ENCODE data around the gene FARS2. TPM values are rescaled to one million over a fixed set of nuclear protein-coding genes. Genes with fewer than 3 reads are reported as not detected.

The FARS2 gene
- total RNA-seq, 1 donor from 2014 or later, result 18.3 TPM

- TF ChIP-seq CTCF (IDR thresholded peaks at IDR 0.05), result no peak
- no peaks in the 10 kb centered on the region for H3K36me3 ChIP-seq
- H3K9me3 ChIP-seq, result no peaks in the 10 kb centered on the region
- no peaks in the 10 kb centered on the region for H3K27me3 ChIP-seq
- ATAC-seq (no peak), DNase-seq (no peak)
- intact Hi-C loops (cut with DNase I), result no loop called here
- H3K4me3 ChIP-seq, result no peak overlapping the region
- no peaks in the 10 kb centered on the region for H3K4me1 ChIP-seq
- H3K27ac ChIP-seq, result no peak overlapping the region
Measured at GRCh38 chr6:5813625-5814027, 552.3 kb downstream of the FARS2 start.

DNA sequence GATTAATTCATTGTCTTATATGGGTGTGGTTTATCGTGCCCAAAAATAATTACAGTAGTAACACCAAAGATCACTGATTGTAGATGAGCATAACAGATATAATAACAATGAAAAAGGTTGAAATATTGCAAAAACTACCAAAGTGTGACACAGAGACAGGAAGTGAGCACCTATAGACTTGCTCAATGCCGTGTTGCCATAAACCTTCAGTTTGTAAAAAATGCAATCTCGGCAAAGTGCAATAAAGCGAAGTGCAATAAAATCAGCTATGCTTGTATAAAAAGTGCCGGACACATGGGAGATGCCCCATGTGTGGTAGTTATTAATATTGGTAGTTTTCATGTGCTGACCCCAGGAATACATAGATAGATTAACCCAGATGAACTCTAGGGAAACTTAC, 552.8 kb downstream of the FARS2 start:
- DNase-seq, result no peak
- TF ChIP-seq CTCF (IDR thresholded peaks at IDR 0.05), result no peak
- H3K9me3 ChIP-seq, result no peaks in the 10 kb centered on the region
- no peaks in the 10 kb centered on the region for H3K36me3 ChIP-seq
- H3K27me3 ChIP-seq, result no peaks in the 10 kb centered on the region
- intact Hi-C loops (cut with DNase I), result no loop called here
- H3K27ac ChIP-seq, result no peak overlapping the region
- H3K4me3 ChIP-seq, result no peak overlapping the region
- ATAC-seq, result no peak
- H3K4me1 ChIP-seq, result no peaks in the 10 kb centered on the region

GRCh38 chr6:5814901-5815300, 553.6 kb downstream of the FARS2 start:
- ATAC-seq (no peak), DNase-seq (no peak)
- no peak overlapping the region for H3K4me3 ChIP-seq
- H3K27ac ChIP-seq, result no peak overlapping the region
- no peaks in the 10 kb centered on the region for H3K36me3 ChIP-seq
- no peak for TF ChIP-seq CTCF (IDR thresholded peaks at IDR 0.05)
- no peaks in the 10 kb centered on the region for H3K9me3 ChIP-seq
- no peaks in the 10 kb centered on the region for H3K27me3 ChIP-seq
- H3K4me1 ChIP-seq, result no peaks in the 10 kb centered on the region
- intact Hi-C loops (cut with DNase I), result no loop called here

DNA sequence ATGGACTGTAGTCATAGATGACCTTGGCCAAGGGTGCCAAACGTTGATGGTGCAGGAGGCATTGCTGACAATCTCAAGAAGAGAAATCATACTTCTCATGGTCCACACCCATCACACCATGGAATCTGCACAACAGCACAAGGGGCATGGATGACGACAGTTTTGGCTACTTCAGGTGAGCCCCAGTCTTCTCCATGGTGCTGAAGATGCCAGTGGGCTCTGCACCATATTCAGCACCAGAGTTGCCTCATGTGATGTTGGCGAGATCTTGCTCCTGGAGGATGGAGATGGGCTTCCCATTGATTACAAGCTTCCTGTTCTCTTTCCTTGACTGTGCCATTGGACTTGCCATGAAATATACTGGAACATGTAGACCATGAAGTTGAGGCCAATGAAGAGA, 556.6 kb downstream of the FARS2 start:
- Histone ChIP-seq H3K4me3 (no peak overlapping the region), H3K4me1 (no peaks in the 10 kb centered on the region), H3K9me3 (no peaks in the 10 kb centered on the region), H3K36me3 (no peaks in the 10 kb centered on the region), H3K27ac (no peak overlapping the region), H3K27me3 (no peaks in the 10 kb centered on the region)
- TF ChIP-seq CTCF (IDR thresholded peaks at IDR 0.05), result no peak
- ATAC-seq, result no peak
- DNase-seq, result no peak
- intact Hi-C loops (cut with DNase I), result no loop called here

DNA sequence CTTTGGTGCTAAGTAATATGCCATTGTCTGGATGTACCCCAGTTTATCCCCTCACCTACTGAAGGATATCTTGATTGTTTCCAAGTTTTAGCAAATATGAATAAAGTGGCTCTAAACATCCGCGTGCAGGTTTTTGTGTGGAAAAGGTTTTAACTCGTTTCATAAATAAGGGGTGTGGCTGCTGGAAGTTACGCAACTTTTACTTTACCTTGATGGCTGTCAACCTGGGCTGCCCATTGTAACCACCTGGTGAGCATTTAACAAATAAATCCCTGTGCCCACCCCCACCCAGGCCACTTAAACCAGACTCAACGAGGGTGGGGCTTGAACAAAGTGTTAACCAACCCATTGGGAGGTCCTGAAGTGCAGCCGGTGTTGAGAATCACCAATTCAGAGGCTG, 557.6 kb downstream of the FARS2 start:
- intact Hi-C loops (cut with DNase I), result no loop called here
- Histone ChIP-seq H3K36me3 (no peaks in the 10 kb centered on the region), H3K9me3 (no peaks in the 10 kb centered on the region), H3K27ac (no peak overlapping the region), H3K4me1 (no peaks in the 10 kb centered on the region), H3K27me3 (no peaks in the 10 kb centered on the region), H3K4me3 (no peak overlapping the region)
- TF ChIP-seq CTCF (IDR thresholded peaks at IDR 0.05), result no peak
- no peak for ATAC-seq
- no peak for DNase-seq

Other genes with a start within 250 kb of the FARS2 start
- gene PPP1R3G, start 176.2 kb upstream of the FARS2 start, total RNA-seq, result 0.46 TPM
- 20.4 TPM for gene LYRM4, start 563 bp upstream of the FARS2 start, total RNA-seq

All from upper lobe of right lung (tissue), 1 donor.